ENCODE results near the gene RGS18.
"Not testable (repeated sequence)": the region's sequence is repeated elsewhere in the genome, so short reads cannot be mapped to it uniquely, and the experiment has no call there.

Gene RGS18

GRCh38 chr1:192165002-192165401 lies 6.7 kb downstream of the RGS18 start:
- DNase-seq (ENCODE audit: low read depth, low spot score), result not testable (repeated sequence)

DNA sequence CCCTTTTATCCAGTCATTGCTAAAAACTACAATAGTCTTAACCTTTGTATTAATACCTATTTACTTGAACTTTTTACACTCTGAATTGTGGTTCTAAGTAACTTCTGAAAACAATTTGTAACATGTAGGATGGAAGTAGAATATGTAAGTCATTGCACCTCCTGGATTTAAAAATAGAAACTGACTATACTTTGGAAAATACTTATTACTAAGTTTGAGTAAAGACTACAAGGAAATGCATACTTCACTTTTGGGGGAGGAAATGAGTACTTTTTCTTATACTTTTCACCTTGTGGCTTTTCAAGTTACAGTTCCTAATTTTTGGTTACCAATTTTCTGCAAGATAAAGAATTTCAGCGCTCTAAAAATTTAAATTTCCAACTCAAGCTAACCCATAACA lies 8.7 kb downstream of the RGS18 start:
- DNase-seq (ENCODE audit: low read depth, low spot score), result no peak

GRCh38 chr1:192167911-192168700 lies 9.8 kb downstream of the RGS18 start:
- DNase-seq (ENCODE audit: low read depth, low spot score), result no peak

DNA sequence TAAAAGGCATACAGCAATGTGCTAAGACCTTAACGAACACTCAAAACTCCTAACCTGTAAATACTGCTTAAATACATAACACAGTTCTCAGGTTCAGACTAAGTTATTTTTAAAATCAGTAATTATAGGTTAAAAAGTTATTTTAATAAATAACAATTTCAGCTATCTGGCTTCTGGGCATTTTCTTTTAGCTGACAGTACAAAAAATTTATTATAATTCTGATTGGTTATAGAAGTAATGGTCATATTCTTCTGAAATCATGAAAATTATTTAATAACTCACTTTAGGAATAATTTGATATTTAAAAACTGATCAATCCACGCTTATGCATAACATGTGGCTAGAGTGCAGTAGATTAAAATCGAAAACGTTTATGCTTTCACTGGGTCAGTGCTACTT lies 10.7 kb downstream of the RGS18 start:
- no peak for DNase-seq (ENCODE audit: low read depth, low spot score)

DNA sequence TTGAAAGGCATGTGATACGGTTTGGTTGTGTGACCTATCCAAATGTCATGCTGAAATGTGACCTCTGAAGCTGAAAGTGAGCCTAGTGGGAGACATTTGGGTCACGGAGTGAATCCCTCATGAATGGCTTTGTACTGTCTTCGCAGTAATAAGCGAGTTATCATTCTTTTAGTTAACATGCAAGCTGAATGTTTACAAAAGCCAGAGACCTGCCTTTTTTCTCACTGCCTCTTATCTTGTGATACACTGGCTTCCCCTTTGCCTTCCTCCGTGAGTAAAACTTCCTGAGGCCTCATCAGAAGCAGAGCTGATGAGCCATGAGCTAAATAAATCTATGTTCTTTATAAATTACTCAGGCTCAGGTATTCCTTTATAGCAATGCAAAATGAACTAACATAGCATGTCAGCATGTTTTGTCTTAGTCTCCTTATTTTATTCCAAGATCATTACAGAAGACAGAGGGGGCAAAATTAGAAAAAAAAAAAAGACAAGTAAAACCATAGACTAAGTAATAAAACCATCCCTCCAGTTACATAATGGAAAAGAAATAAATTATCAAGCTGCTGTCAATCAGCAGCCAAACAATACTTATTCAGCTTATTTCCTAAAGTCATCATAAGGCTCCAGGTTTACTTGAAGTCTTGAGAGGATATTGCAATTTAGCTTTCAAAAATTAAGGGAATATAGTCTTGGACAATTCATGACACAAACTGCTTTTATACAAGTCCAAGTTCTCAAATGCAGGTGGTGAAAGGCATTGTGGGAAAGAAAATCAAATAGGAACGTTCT lies 12.1 kb downstream of the RGS18 start:
- DNase-seq (ENCODE audit: low read depth, low spot score), result no peak

DNA sequence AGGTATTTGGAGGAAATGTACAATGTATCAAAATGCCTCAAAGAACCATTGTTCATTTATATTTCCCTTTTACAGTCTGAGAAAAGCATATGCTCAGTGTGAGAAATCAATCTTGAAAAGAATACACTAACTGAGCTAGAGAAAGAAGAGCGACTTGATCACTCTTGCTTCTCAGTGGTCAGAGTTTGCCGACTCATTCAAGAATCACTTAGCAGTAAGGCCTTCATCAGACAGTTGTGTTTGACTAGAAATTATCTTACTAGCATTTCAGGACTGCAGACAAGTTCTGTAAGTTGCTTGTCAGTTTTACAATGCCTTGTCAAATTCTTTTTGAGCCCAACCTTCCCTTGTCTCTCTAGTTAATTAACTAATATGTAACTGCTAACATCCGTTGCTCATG lies 12.9 kb downstream of the RGS18 start:
- DNase-seq (ENCODE audit: low read depth, low spot score), result no peak

- DNase-seq (ENCODE audit: low read depth, low spot score), result no peak
Observed at GRCh38 chr1:192175971-192176370, 17.7 kb downstream of the RGS18 start.

DNA sequence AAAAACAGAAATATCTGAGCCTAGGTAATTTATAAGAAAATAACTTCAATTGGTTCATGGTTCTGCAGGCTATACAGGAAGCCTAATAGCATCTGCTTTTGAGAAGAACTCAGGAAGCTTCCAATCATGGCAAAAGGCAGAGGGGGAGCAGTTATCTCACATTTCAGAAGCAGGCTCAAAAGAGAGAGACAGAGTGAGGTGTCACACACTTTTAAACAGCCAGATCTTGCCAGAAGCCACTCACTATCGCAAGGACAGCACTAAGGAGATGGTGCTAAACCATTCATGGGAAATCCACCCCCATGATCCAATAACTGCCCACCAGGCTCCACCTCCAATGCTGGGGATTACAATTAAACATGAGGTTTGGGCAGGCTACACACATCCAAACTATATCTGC lies 25.5 kb downstream of the RGS18 start:
- no peak for DNase-seq (ENCODE audit: low read depth, low spot score)

DNA sequence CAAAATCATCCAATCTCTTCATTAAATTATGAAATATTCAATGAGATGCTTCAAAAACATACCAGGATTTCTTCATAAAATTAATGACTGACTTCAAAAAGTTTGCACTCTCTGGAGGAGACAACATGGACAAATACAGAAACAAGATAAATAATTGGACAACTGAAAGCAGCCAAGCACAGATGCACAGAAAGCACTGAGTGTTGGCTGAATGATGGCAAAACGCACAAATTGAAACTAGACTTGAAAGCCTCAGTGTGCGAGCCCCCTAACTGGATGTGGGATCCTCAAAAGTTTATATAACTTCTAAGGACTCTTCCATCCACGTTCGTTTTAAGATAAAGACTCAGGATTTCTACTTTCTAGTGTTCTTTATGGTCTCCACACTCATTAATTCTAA lies 27.9 kb downstream of the RGS18 start:
- no peak for DNase-seq (ENCODE audit: low read depth, low spot score)

DNA sequence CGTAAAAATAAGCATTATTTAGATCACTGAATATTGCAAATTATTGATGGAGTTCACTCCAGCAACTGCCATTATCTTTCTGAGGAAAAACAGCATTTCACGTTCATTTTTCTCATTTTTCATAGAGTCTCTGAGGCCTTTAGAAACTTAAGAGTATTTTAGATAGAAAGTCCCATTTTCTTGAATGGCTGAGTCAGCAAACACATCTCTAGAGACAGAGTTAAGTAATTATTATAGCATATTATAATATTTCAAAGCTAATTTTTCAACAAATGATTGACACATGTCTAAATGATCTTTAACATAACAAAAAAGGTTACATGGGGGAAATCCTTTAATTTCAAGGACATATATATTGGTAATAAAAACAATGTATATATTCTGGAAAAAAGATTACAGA lies 31.8 kb downstream of the RGS18 start:
- no peak for DNase-seq (ENCODE audit: low read depth, low spot score)

DNA sequence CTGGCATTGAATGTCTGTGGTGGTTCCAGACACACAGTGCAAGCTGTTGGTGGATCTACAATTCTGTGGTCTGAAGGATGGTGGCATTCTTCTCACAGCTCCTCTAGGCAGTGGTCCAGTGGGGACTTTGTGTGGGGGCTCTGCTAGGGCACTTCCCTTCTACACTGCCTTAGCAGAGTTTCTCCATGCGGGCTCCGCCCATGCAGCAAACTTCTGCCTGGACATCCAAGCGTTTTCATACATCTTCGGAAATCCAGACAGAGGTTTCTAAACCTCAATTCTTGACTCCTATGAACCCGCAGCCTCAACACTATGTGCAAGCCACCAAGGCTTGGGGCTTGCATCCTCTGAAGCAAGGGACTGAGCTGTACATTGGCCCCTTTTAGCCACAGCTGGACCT lies 43.0 kb downstream of the RGS18 start:
- DNase-seq (ENCODE audit: low read depth, low spot score), result no peak

- no peak for DNase-seq (ENCODE audit: low read depth, low spot score)
Observed at GRCh38 chr1:192224396-192224795, 66.1 kb downstream of the RGS18 start.

DNA sequence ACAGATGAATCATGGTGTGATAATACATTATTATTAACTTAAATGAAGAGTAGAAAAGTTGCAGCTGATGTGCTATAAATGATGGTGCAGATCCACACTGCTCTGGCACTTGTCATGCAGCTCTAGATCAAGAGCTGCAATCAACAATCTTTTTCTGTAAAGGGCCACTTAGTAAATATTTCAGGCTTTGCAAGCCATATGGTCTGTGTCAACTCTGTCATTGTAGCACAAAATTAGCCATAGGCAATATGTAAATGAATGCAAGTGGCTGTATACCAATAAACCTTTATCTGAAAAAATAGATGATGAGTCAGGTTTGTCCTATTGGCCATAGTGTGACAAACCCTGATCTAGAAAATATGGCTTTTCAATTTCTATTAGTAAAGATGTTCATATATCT lies 66.6 kb downstream of the RGS18 start:
- no peak for DNase-seq (ENCODE audit: low read depth, low spot score)

DNA sequence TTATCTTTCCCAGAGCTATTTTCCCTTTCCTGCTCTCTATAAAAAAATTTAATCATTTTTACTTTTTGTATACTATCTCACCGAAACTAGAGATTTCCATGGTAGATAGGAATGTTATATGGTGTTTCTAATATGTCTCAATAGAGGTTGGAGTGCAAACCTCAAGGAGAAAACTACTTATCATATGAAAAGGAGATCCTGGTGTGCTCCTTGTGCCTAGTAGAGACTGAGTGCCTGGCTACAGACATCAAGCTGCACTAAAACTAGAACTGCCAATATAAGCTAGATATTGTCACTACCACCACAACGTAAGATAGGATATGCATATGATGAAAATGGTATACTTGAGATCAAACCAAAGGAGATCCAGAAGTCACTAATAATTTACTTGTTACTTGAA lies 67.0 kb downstream of the RGS18 start:
- no peak for DNase-seq (ENCODE audit: low read depth, low spot score)

DNA sequence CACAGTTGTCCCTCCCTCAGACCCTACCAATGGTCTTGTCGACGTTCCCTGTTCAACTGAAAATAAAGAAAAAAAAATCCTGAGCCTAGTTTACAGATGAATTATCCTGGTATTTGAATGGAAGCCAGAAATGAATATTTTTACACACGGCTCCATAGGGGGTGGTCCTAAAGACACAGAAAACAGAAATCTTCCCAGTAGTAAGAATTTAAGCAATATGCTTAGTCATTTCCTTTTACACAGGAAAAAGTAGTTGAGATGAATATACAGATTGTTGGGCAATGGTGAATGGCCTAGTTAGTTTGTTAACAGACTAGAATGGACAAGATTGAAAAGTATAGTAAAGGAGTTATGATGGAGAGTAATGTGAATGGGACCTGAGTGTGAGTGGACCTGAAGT lies 67.4 kb downstream of the RGS18 start:
- no peak for DNase-seq (ENCODE audit: low read depth, low spot score)

GRCh38 chr1:192227330-192227729 lies 69.1 kb downstream of the RGS18 start:
- DNase-seq (ENCODE audit: low read depth, low spot score), result no peak

DNA sequence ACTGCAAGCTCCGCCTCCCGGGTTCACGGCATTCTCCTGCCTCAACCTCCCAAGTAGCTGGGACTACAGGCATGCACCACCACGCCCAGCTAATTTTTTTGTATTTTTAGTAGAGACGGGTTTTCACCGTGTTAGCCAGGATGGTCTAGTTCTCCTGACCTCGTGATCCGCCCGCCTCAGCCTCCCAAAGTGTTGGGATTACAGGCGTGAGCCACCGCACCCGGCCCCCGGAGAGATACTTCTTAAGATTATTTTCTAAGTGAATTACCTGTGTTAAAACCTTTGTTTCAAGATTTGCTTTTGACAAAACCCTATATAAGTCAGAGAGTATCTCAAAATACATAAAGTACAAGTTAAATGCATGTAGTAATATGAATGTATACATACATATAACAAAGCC lies 69.7 kb downstream of the RGS18 start:
- DNase-seq (ENCODE audit: low read depth, low spot score), result not testable (repeated sequence)

GRCh38 chr1:192232817-192233417 lies 74.7 kb downstream of the RGS18 start:
- no peak for DNase-seq (ENCODE audit: low read depth, low spot score)

DNA sequence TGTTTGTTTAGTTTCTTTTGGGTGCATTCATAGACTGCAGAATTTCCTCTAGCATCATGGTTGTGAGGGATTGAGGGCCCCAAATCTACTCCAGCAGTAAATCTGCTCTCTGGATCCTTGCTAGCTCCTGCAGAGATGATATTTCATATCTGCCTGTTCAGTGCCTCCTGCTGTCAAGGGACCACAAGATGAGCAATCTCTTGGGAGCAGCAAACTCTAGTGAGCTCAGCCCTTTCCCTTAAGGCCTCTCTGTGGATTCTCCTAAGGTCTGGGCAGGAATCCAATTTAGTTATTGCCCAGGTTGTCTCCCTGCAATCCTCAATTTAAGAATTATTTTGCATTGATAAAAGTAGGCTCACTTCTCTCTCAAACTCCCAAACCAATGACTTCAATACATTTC lies 76.9 kb downstream of the RGS18 start:
- DNase-seq (ENCODE audit: low read depth, low spot score), result no peak

Measured in astrocyte of the hippocampus (primary cell).